ENCODE results near the gene BCAS3. TPM values are rescaled to one million over a fixed set of nuclear protein-coding genes. Genes with fewer than 3 reads are reported as not detected.

The BCAS3 gene
- total RNA-seq, 1 donor from 2014 or later = 19.0 TPM

GRCh38 chr17:61325382-61326073 is 647.9 kb downstream of the BCAS3 start:
- intact Hi-C loops (cut with micrococcal nuclease) = no loop called here

DNA sequence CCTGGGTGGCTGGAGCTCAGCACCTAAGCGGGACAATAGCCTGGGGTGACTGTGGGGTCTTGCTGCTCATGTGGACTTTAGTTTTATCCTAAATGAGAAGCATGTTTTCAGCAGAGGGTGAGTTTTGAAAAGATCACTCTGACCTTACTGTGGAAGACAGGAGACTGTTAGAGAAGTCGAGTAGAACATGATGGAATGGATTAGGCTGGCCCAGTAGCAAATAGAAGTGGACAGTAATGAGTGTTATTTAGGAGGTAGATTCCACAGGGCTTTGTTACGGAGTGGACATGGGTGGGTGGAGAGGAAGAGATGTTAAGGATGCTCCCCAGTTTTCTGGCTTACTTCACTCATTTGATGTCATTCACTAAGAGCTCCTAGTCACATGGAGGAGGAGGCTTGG is 648.7 kb downstream of the BCAS3 start:
- intact Hi-C loops (cut with micrococcal nuclease) = no loop called here

DNA sequence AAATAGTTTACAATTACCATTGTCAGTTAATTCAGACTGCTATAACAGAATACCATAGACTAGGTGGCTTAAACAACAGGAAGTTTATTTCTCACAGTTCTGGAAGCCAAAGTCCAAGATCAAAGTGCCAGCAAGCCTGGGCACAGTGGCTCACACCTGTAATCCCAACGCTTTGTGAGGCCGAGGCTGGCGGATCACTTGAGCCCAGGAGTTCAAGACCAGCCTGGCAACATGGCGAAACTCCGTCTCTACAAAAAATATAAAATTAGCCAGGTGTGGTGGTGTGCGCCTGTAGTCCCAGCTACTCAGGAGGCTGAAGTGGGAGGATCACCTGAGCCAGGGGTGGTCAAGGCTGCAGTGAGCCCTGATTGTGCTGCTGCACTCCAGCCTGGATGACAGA is 650.7 kb downstream of the BCAS3 start:
- intact Hi-C loops (cut with micrococcal nuclease) = no loop called here

DNA sequence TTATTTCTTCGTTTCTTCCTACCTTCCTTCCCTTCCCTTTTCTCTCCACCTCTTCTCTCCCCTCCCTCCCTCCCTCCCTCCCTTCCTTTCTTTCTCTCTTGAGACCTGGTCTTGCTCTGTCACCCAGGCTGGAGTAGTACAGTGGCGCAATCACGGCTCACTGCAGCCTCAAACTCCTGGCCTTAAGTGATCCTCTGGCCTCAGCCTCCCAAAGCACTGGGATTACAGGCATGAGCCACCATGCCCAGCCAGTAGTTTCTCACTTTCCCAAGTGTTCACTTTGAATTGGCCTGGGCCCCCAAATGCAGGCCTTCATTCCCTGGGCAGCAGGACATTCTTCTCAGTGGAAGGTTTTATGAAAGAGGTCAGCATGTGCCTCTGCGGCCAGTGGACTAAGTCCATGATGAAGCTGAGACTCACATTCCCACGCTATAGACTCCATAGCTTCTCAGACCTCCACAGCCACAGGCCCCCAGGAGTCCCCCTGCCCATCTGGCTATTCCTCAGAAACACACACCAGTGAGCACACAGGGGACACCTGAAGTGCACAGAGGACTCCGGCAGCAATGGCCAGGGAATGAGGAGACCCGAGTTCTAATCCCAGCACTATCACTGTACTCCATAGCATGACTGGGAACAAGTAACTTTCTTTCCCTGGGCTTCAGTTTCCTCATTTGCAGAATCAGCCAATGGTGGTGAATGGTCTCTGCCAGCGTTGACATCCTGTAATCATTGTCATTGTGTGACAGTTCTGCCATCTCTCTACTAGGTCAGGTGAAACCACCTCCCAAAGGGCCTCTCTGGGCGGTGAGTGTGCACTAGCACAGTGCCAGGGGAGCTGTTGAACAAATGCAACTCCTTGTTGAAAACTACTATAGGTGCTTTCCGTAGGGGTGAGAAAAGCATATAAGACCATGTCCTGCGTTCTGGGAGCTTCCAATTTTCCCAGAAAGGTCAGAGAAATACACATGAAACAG is 652.8 kb downstream of the BCAS3 start:
- intact Hi-C loops (cut with micrococcal nuclease) = no loop called here

DNA sequence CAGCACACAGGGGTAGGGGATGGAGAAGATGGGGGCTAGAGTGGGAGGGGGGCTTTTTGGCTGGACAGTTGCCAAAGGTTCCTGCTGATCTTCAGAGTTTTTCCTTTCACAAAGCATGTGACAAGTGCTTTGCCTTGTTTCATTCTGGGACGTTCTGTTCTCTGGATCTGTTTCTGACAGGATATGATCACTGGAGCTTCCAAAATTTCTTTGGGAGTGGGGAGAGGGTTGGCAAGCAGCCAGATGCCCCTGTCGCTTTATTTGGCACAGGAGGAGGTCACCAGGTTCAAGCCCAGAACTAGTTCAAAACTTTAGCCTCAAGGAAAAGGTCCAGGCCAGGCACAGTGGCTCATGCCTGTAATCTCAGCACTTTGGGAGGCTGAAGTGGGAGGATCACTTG is 653.5 kb downstream of the BCAS3 start:
- intact Hi-C loops (cut with micrococcal nuclease) = no loop called here

DNA sequence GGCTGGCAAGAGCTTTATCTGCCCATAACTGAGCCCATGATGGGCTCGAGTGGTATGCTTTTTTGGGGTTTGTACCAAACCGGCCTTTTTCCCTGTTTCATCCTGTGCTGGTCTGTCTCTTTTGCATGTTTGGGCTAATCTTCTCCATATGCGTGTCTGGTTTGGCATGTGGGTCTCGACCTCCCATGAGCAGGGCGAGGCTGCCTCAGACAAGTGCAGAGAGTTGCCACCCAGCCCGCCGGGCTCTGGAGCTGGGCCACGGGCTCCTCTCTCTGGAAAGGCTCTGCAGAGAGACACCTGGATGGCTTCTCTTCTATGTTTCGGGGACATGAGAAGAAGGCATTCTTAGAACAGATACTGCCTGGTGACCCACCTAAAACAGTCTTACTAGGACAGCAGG is 654.2 kb downstream of the BCAS3 start:
- intact Hi-C loops (cut with micrococcal nuclease) = no loop called here

GRCh38 chr17:61333136-61333535 is 655.5 kb downstream of the BCAS3 start:
- intact Hi-C loops (cut with micrococcal nuclease) = no loop called here

DNA sequence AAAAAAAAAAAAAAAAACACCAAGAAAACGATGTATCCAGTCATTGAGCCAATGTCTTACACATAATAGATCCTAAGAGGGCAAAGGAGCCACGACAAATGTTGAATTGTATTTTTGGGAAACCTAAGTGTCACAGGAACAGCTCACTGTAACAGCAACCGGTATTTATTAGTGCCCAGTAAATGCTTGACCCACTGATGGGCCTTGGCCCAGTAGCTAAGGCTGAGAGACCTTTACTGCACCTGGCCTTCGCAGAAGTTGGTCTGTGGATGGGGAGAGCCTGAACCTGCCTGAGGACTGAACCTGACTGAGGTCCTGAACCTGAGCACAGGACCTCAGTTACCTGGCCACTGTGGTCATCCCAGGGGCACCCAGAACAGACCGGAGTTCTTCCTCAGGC is 657.0 kb downstream of the BCAS3 start:
- intact Hi-C loops (cut with micrococcal nuclease) = no loop called here

GRCh38 chr17:61335105-61335844 is 657.6 kb downstream of the BCAS3 start:
- intact Hi-C loops (cut with micrococcal nuclease) = no loop called here

- intact Hi-C loops (cut with micrococcal nuclease) = no loop called here
Measured at GRCh38 chr17:61335845-61336655, 658.4 kb downstream of the BCAS3 start.

GRCh38 chr17:61337290-61337689 is 659.6 kb downstream of the BCAS3 start:
- intact Hi-C loops (cut with micrococcal nuclease) = no loop called here

DNA sequence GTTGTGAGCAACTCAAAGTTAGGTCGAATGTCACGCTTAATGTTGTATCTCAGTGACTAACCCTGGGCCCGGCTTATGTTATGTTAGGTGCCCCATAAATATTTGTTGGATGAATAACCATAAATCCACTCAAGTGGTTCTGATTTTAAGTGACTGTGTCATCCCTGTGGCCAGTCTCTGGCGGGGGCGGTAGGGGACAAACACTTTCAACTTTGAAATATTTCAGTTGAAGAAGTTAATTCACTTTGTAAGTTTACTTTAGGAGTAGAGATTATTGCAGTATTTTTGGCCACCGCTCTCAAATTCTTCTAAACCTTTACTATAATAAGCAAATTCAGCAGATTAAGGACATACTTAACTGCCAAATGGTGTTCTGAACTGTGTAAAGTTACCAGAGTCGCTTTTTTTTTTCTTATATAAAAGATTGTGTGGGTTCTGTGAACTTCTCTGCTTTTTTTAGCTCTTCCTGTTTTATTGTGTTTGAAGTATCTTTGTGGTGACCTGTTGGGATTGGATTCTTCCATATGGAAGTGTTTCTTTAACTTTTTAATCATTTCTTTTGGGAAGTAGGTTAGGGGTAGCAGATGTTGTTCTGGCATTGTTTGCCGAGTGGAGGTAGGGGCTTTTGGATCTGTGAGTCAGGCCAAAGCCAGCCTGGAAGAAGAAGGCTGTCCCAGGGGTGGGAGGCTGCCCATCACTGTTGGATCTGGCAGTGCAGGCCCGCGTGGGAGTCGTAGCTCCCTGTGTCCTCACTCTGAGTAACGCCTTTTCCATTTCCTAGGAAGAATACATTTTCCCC is 660.5 kb downstream of the BCAS3 start:
- intact Hi-C loops (cut with micrococcal nuclease) = no loop called here

DNA sequence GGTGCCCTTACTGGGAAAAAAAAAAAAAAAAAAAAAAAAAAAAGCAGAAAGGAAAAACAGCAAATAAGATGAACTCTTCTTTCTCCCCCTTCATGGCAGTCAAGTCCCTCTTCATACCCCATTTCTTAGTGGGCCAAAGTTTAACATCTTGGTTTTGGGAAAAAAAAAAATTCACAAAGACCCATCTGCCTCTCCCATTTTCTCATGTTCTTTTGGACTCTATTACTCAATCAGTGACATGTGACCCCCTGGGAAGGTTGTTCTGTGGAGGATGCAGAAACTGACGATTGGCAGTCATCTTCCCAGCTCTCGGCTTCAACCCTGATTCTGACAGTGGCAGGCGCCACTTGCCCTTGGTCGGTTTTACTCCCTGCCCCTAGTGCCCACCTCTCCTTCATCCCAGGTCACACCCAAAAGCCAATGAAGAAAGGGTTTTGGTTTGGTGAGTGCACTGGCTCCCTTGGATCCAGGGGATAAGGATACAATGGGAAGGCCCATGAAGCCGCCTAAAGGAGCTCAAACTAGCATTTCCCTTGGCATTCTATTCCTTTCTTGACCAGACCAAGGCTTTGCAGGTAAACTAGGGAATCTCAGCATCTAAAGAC is 661.3 kb downstream of the BCAS3 start:
- intact Hi-C loops (cut with micrococcal nuclease) = no loop called here

DNA sequence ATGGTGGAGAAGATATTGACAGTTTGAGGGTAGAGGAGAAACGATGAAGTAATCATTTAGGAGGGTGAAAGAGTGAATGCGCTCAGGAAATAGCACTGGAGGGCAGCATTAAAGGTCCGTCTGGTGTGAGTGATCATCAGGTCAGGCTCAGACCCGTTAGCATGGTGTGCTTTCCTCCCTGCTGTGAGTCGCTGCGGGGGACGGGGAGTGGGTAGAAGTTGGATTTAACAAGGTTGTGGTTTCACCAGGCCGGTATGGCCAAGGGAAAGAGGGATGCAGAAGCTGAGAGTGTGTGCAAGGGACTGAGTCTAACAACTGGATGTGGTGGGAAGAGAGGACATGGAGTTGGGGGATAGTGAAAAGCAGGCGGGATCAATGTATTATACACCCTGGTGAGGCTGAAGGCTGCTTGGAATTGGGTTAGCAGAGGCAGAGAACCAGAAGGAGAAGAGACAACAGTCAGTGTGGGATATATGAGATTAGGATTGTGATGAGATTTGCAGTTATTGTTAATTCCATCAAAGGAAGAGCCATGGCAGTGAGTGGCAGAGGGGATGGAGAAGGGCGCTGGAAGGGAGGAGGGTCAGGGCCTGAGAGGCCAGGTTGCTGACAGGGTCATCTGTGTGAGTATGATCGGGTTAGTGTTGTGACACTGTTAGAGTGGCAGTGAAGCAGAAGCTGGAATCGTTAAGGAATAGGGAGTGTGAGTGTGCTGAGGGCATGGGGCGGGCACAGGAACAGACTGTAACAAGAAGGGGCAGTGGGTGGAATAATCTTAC is 663.0 kb downstream of the BCAS3 start:
- intact Hi-C loops (cut with micrococcal nuclease) = no loop called here

- intact Hi-C loops (cut with micrococcal nuclease) = no loop called here
Measured at GRCh38 chr17:61343576-61343975, 665.9 kb downstream of the BCAS3 start.

DNA sequence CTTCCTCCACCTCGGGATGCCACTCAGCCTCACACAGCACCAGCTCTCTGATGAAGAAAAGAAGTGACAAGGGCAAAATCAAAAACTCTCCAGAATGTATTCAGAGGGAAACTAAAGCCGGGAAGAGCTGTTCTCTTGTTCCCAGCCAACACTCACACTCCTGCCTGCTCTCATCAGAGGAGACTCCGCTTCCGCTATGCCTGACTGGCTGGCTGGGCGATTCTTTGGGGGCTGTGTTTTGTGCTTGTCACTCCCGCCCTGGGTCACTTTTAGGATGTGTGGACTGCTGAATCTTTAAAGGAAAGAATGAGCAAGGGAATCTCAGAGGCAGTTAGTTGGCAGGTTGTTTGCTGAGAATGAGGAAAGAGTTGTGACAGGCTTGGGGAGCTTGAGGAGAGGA is 667.4 kb downstream of the BCAS3 start:
- intact Hi-C loops (cut with micrococcal nuclease) = no loop called here

DNA sequence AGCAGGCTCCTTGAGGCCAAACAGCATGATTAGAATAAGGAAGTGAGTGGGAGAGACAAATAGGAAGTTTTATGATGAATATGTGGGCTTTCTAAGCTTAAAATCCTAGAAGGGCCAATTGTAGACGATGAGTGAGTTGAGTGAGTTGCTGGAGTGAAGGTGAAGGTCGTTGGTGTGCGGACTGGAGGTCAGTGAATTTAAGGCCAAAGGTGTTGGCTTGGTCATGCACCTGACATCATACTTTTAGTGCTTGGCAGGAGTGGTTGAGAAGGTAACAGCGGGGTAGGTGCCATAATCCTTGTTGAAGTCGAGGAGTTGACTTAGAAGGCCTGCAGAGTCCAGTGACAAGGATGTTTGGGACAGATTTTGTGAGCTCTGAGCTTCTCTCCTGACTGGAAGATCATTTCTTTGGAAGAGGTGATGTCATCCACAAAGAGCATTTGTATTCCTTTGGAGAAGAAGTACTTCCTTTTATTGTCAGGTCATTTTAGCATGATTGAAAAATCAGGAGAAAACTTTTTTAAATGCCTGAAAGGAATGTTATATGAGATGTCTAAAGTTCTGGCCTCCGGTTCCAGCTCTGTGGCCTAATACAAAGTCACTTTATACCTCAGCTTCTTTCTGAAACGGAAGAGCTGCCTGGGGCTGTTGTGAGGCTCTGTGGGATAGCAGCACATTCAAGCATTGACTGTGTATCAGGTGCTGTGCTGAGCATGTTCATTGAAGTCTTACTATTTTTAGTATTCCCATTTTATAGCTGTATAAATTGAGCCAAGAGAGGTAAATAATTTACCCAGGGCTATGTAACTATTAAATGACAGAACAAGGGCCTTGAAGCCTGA is 668.4 kb downstream of the BCAS3 start:
- intact Hi-C loops (cut with micrococcal nuclease) = no loop called here

GRCh38 chr17:61349350-61349749 is 671.7 kb downstream of the BCAS3 start:
- intact Hi-C loops (cut with micrococcal nuclease) = no loop called here

Data from T-helper 1 cell treated with Interleukin-12 subunit alpha and Interleukin-12 subunit beta and Interleukin-4 antibody, amounts not matched to agents 30 ng/mL and 1 ng/mL, for 36 hours (primary cell).